CD1c-positive myeloid dendritic cell (primary cell): Measurements from ENCODE around the gene PHKG2.

Experiments
- DNase-seq: peaks from one replicate; pipeline ENCODE4 v3.0.0-alpha.2; 2016; ENCODE audit errors: extremely low spot score

PHKG2 gene

GRCh38 chr16:30728899-30729672 is 19.1 kb upstream of the PHKG2 start:
- peak; percentile 82 for DNase-seq

- no peak for DNase-seq
Observed at GRCh38 chr16:30731411-30731810, 16.8 kb upstream of the PHKG2 start.

GRCh38 chr16:30736995-30737793 is 11.0 kb upstream of the PHKG2 start:
- no peak for DNase-seq

- no peak for DNase-seq
Observed at GRCh38 chr16:30737794-30738648, 10.2 kb upstream of the PHKG2 start.

GRCh38 chr16:30738984-30739951 is 9.0 kb upstream of the PHKG2 start:
- DNase-seq: no peak

GRCh38 chr16:30740364-30741251 is 7.6 kb upstream of the PHKG2 start:
- no peak for DNase-seq

GRCh38 chr16:30741461-30741914 is 6.7 kb upstream of the PHKG2 start:
- DNase-seq: no peak

- DNase-seq: no peak
Observed at GRCh38 chr16:30743716-30744115, 4.5 kb upstream of the PHKG2 start.

- no peak for DNase-seq
Observed at GRCh38 chr16:30744183-30744582, 4.0 kb upstream of the PHKG2 start.

GRCh38 chr16:30745082-30745481 is 3.1 kb upstream of the PHKG2 start:
- DNase-seq: no peak

- DNase-seq: peak; percentile 59
Observed at GRCh38 chr16:30746638-30747175, 1.5 kb upstream of the PHKG2 start.

GRCh38 chr16:30747331-30747730 is 894 bp upstream of the PHKG2 start:
- no peak for DNase-seq

- DNase-seq: no peak
Observed at GRCh38 chr16:30748634-30749445, 615 bp downstream of the PHKG2 start.

GRCh38 chr16:30750201-30750600 is 2.0 kb downstream of the PHKG2 start:
- no peak for DNase-seq

- no peak for DNase-seq
Observed at GRCh38 chr16:30750876-30751465, 2.7 kb downstream of the PHKG2 start.

GRCh38 chr16:30753596-30753995 is 5.4 kb downstream of the PHKG2 start:
- no peak for DNase-seq

GRCh38 chr16:30755955-30756780 is 7.9 kb downstream of the PHKG2 start:
- no peak for DNase-seq

GRCh38 chr16:30756781-30757100 is 8.5 kb downstream of the PHKG2 start:
- DNase-seq: no peak
